RWPE1 (cell line): ENCODE measurements around the gene RASSF1.

Experiments
- CTCF ChIA-PET: fragments of 350-600 bp; sonication (Branson Sonifier 250); formaldehyde crosslinking; extraction: SDS; loops from one replicate; lab custom pipeline; 2021; lab: Yijun Ruan, JAX
- POLR2A ChIA-PET: fragments of 400-600 bp; formaldehyde crosslinking; extraction: SDS; loops from one replicate; lab custom pipeline; 2020; ENCODE audit warnings: antibody characterized with exemption; ENCODE audit not compliant: low non-redundant PET; lab: Yijun Ruan, JAX
- DNase-seq: peaks from one replicate; pipeline ENCODE4 v3.0.0; 2012; ENCODE audit warnings: low spot score
- H3K27ac ChIP-seq: fragments of 450-650 bp; 2 replicates; pipeline ENCODE4 v1.5.1; 2017
- TF ChIP-seq, protein P1 (sequence below): fragments of 450-650 bp; conservative IDR thresholded peaks from 2 replicates; pipeline ENCODE4 v1.5.1; 2017; ENCODE audit warnings: low read depth, mild to moderate bottlenecking

Gene RASSF1

DNA sequence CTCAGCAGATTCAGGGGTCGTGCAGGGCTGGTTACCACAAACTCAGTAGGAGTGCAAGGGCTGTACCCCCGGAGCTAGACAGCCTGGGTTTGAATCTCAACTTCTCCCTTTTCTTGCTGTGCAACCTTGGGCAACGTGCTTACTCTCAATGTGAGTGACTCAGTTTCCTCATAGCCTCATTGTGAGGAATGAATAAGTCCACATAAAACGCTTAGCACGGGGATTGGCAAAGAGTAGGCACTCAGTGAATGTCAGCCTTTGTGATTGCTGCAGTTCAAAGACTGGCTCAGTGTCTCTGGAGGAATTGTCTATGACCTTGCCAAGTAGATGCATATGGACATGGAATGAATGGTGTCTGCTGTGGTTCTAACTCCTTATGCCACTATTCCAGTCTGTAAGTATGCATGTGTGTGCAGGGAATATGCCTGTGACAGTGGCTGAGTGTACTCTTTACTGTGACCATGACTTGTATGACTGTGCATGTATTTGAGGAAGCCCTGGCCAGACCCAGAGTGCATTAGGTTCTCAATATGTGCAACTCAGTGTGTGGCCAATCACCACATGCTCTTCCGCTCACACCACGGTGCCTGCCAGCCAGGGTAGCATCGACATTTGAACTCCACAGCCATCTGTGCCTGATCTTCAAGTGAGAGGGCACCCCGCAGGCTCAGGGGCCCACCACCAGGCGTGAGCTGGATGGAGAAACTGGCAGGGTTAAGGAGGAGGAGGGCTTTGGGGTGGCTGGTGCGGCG, 40.5 kb downstream of the RASSF1 start:
- H3K27ac ChIP-seq = peak overlapping the region; percentile 93
- DNase-seq = no peak
- ChIA-PET CTCF (interaction anchor here (0.6 to 0.7 kb wide), 2 partner anchors 21 to 40 kb away, joined by 3 to 4 read pairs; partner anchors contain the start of gene RASSF1), POLR2A (interaction anchor here (0.6 to 1.5 kb wide), 3 partner anchors 15 to 24 kb away, joined by 3 to 5 read pairs (median 3); no protein-coding TSS in a partner anchor)
- TF ChIP-seq, protein P1, sequence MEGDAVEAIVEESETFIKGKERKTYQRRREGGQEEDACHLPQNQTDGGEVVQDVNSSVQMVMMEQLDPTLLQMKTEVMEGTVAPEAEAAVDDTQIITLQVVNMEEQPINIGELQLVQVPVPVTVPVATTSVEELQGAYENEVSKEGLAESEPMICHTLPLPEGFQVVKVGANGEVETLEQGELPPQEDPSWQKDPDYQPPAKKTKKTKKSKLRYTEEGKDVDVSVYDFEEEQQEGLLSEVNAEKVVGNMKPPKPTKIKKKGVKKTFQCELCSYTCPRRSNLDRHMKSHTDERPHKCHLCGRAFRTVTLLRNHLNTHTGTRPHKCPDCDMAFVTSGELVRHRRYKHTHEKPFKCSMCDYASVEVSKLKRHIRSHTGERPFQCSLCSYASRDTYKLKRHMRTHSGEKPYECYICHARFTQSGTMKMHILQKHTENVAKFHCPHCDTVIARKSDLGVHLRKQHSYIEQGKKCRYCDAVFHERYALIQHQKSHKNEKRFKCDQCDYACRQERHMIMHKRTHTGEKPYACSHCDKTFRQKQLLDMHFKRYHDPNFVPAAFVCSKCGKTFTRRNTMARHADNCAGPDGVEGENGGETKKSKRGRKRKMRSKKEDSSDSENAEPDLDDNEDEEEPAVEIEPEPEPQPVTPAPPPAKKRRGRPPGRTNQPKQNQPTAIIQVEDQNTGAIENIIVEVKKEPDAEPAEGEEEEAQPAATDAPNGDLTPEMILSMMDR = no peak

DNA sequence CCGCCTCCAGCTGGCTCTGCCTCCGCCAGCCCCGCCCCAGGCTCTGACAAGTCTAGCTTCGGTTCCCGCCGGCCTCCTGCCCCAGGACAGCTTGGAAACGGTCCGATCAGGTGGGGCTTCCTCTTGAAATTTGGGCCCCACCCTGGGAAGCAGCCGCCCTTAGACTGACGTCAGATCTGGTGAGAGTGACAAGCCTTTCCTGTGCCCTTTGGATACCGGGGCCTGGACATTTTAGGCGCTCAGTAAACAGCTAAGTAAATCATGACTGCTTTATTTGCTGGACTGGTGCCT, 41.1 kb downstream of the RASSF1 start:
- ChIA-PET POLR2A (interaction anchor here (0.6 to 1.5 kb wide), 3 partner anchors 16 to 24 kb away, joined by 3 to 5 read pairs (median 3); no protein-coding TSS in a partner anchor), CTCF (interaction anchor here (0.6 to 0.7 kb wide), 2 partner anchors 22 to 41 kb away, joined by 3 to 4 read pairs; partner anchors contain the start of gene RASSF1)
- peak overlapping the region; percentile 93 for H3K27ac ChIP-seq
- no peak for DNase-seq
- TF ChIP-seq, protein P1 = no peak

DNA sequence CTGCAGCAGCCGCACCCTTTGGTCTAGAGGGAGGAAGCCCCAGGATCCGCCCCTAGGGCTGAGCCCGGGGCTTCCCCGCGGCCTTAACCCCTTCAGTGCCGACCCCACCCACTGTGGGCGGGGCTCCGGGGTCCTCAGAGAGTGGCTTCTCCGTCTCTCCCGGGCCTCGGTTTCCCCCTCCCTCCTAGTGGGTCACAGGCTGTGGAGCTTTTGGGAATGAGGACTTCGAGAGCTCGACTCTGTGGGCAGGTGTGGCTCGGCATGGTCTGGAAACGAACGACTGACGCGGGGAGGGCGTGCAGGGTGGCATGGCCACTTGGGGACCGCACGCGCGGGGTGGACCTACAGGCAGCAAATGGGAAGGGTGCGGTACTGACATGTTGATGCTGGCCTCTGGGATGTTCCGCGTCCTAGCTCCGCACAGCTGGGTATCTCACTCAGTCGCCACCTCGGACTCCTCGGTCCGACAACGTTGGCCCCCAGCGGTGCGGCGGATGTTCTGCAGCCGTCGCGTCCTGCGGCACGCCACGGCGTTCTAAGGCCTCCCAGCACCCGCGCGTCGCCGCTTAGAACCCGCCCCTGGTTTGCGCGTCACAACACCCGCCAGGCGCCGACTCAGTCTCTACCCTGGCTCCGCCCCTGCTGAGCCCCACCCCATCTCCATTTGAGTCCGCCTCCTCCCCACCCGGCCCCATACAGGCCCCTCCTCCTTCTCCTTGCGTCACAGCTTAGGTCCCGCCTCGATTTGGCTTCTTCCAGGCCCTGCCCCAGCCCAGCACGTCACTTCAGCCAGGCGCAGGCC, 41.6 kb downstream of the RASSF1 start, which contains the start of the genes HYAL3 and NAA80:
TSS of gene HYAL3 (minus strand) at position 570 of the 802 bp plus-strand sequence. CDS start 3,803 bp downstream, outside the sequence.
TSS of gene NAA80 (minus strand) at position 570 of the 802 bp plus-strand sequence. CDS start 1,942 bp downstream, outside the sequence.
- TF ChIP-seq, protein P1 = peak; percentile 41
- ChIA-PET CTCF (interaction anchor here (0.6 to 0.7 kb wide), 4 partner anchors 22 to 132 kb away, joined by 3 to 6 read pairs (median 4); partner anchors contain the start of gene RASSF1), POLR2A (interaction anchor here (0.6 to 1.5 kb wide), 3 partner anchors 16 to 25 kb away, joined by 3 to 5 read pairs (median 3); no protein-coding TSS in a partner anchor)
- H3K27ac ChIP-seq = peak within 1 kb of the TSS; percentile 93
- peak; percentile 98 for DNase-seq

DNA sequence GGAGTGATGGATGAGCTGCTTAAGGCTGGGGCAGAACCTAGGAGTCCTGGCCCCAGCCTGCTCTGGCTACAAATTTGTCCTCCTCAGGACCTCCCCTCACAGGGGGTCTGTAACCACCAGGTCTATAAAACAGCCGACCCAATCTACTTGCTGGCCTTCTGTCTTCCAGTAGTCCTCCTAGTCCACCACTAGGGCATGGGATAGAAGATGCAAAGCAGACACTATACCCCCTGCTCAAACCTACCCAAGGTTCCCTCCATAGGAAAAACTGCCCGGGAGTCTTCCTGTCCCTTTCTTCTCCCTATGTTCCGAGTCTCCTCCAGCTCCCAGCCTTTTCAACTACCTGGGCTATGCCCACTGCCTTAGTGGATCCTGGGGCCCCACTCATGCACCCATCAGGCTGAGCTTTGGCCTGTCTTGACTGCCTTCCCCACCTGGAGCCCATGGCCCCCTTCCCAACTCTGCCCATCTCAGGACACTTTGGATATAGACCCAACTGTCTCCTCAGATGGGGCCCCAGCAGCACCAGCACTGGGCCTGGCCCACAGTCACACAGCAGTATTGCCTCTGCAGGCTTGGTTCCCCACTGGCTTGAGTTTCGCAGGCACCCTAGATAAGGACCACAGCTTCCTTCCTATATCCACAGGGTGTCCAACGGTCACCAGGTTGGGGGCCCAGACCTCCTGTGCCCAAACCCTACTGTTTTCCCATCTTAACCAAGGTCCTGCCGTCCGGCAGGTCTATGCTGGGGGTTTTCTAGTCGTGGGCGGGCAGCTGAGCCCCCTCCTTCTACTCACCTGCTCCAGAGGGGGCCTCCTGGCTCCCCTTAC, 42.5 kb downstream of the RASSF1 start:
- TF ChIP-seq, protein P1 = no peak
- peak overlapping the region; percentile 93 for H3K27ac ChIP-seq
- POLR2A ChIA-PET = interaction anchor here (0.6 kb wide), 1 partner anchor 8 kb away, joined by 7 read pairs; no protein-coding TSS in a partner anchor
- CTCF ChIA-PET = interaction anchor here (0.6 kb wide), 2 partner anchors 35 to 133 kb away, joined by 4 to 6 read pairs; no protein-coding TSS in a partner anchor
- no peak for DNase-seq

DNA sequence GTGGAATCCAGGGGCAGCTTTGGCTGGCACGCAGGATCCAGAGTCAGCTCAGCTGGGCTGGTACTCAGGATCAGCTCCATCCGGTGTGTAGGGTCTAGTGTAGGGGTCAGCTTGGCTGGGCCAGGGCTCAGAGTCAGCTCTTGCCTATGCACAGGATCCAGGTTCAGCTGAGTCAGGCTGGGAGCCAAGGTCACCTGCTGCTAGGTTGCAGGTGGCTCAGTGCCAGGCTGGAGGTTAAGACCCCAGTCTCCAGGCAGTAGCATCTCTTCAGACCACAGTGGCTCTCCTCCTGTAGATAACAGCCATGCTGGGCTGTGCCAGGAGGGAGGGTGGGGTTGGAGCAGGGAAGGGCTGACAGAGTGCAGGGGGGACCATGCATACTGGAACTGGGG, 43.3 kb downstream of the RASSF1 start:
- POLR2A ChIA-PET = no interaction called here
- DNase-seq = no peak
- TF ChIP-seq, protein P1 = no peak
- peak overlapping the region; percentile 93 for H3K27ac ChIP-seq
- CTCF ChIA-PET = no interaction called here
